Right renal pelvis (tissue), 4 donors: ENCODE measurements around the gene TUBB. TPM values are rescaled to one million over a fixed set of nuclear protein-coding genes. Genes with fewer than 3 reads are reported as not detected.

Source experiments
- DNase-seq, 4 donors: peaks; one replicate each; pipeline ENCODE4 v3.0.0-alpha.2; 2013; ENCODE audit warnings: low read depth in 4 of 4, low spot score in 3 of 4, missing footprints in 1 of 4
- polyA plus RNA-seq, 4 donors: library from polyadenylated mRNA; unstranded; fragments of 120-200 nt; gene quantifications; one replicate each; pipeline ENCODE4 v1.2.1, GENCODE V29; 2013; ENCODE audit not compliant: insufficient read length in 4 of 4

Gene TUBB
- polyA plus RNA-seq, 4 donors = 1,131 to 1,274 (median 1,215) TPM

GRCh38 chr6:30686908-30687658 lies 33.1 kb upstream of the TUBB start:
- DNase-seq = peak; percentile 72 to 81 (median 80)

GRCh38 chr6:30687659-30688431 lies 32.3 kb upstream of the TUBB start:
- no peak for DNase-seq

- no peak for DNase-seq
These were observed 31.6 kb upstream of the TUBB start for GRCh38 chr6:30688569-30688968.

DNA sequence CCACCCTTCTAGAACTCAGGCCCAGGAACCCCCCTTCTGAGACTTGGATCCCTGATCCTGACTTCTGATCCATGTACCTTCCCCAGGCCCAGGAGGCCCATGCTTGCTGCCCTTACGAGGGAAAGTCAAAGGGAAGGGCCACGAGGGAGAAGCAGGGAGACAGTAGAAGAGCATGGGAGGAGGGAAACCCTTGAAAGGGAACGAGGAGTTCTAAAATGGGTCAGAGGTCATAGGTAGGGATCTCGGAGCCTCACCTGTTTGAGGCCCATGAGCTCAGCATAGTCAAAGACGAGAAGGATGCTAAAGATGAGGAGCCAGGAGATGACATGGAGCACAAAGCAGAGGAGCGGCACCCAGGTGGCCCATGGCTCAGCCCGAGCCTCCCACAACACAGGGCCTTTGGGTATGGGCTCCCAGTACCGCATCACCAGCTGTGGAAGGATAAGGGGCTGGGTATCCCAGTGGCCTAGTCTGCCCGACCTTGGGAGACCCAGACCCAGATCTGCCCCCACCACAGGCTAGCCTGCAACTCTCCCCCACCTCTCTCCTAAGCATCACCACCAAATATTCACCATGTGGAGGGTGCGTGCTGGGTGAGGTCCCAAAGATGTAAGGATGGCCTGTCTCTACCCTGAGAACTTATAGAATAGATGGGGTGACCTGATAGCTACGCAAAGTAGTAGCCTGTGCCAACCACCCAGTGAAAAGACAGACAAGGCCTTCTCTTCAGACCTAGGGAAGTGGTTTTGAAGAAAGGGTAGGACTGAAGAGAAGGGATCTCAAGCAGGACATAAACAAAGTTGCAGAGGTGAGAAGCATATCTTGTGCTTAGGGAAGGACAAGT lies 30.9 kb upstream of the TUBB start:
- no peak for DNase-seq

GRCh38 chr6:30689985-30690384 lies 30.2 kb upstream of the TUBB start:
- DNase-seq = no peak

GRCh38 chr6:30690403-30691207 lies 29.5 kb upstream of the TUBB start, which contains the start of gene NRM:
NRM (minus strand) TSS chr6:30690984; CDS start chr6:30690974, 10 bp downstream.
- DNase-seq = peak in 3 of 4 donors; percentile 78 to 85 (median 82)

GRCh38 chr6:30691208-30691847 lies 28.8 kb upstream of the TUBB start:
- no peak for DNase-seq

DNA sequence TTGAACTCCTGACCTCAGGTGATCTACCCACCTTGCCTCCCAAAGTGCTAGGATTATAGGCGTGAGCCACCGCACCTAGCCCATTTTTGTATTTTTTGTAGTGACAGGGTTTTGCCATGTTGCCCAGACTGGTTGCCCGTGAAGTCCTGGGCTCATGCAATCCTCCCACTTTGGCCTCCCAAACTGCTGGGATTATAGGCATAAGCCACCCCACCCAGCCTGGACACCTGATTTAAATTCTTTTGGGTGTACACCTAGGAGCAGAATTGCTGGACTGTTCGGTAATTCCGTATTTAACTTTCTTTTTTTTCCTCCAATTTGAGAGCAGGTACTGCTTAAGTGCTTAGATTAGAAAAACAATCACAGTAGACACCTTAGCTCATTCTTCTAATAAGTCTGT lies 23.7 kb upstream of the TUBB start:
- no peak for DNase-seq

- no peak for DNase-seq
These were observed 19.8 kb upstream of the TUBB start for GRCh38 chr6:30700340-30700739.

- DNase-seq = no peak
These were observed 17.1 kb upstream of the TUBB start for GRCh38 chr6:30703011-30703410.

DNA sequence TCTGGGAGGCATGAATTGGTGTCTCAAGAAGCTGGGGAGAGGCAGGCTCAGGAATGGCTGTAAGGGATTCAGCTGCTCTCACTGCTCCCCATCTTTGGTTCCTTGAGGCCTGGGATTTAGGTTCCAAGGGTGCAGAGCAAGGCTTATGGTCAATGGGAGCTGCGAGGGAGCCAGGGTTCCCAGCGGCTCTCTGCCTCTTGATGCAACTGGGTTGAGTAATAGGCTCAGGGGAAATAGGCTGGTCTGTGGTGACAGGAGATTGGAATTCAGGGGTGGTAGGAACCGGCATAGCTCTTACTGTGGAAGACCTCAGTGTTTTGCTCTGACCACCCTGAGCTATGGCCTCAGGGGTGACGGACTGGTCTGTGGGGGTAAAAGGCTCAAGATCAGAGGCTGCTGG lies 16.3 kb upstream of the TUBB start:
- DNase-seq = no peak

GRCh38 chr6:30705620-30706019 lies 14.5 kb upstream of the TUBB start:
- DNase-seq = no peak

DNA sequence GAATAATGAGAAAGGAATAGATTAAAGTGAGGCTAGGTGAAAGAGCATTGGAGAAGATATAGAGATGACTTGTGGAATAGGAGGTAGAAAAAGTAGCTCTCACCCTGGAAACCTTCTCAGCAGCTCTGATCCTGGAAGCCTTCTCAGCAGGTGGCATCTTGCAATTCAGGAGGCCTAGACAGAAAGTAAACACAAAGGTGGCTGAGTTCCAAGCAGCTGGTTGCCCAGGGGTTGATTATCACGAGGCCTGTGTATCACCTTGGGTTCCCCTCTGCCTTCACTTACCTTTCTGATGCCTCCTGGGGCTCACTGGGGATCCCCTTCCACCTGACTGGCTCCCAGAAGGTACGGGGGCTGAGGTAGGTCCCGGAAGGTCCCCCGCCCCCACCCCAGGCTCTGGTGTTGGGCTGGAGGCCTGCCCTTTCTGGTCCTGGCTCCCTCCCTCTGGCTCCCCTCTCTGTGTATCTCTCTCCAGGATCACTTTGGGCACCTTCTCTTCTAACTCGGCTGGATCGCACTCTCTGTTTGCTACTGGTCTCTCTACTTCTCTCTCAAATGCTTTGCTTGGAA lies 12.8 kb upstream of the TUBB start:
- DNase-seq = no peak

DNA sequence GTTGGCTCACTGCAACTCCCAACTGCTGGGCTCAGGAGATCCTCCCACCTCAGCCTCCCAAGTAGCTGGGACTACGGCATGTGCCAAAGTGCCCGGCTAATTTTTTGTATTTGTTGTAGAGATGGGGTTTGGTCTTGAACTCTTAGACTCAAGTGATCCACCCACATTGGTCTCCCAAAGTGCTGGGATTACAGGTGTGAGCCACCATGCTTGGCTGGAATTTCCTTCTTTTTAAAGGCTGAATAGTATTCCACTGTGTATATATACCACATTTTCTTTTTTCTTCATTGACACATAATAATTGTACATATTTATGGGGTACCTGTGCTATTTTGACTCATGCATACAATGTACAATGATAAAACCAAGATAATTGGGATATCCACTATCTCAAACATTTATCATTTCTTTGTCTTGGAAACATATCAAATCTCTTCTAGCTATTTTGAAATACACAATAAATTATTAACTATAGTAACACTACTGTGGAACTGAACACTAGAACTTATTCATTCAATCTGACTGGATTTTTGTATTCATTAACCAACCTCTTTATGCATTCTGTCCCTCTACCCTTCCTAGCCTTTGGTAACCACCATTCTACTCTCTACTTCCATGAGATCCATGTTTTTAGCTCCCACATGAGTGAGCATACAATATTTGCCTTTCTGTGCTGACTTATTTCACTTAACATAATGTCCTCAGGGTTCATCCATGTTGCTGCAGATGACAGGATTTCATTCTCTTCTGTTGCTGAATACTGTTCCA lies 10.9 kb upstream of the TUBB start:
- no peak for DNase-seq

- no peak for DNase-seq
These were observed 8.3 kb upstream of the TUBB start for GRCh38 chr6:30711758-30712380.

DNA sequence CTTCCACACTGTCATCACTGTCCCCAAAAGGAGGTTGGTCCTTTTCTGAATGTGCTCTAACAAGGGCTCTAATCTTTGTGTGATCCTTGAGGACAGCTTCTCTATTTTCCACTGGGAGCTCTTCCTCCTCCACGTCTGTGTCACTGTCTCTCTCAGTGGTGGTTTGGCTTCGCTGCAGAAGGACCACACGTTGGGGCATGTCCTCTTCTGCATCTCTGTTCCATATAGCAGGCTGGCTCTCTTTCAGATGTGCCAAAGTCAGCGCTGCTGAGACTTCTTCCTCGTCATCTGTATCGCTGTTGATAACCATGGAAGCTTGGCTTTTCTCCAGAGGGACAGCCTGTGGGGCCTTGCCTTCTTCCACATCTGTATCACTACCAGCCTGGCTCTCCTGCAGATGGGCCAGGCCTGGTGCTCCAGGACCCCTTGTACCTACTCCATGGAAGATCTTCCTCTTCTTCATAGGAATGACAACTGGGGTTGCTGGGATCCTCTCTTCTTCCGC lies 7.7 kb upstream of the TUBB start:
- no peak for DNase-seq

DNA sequence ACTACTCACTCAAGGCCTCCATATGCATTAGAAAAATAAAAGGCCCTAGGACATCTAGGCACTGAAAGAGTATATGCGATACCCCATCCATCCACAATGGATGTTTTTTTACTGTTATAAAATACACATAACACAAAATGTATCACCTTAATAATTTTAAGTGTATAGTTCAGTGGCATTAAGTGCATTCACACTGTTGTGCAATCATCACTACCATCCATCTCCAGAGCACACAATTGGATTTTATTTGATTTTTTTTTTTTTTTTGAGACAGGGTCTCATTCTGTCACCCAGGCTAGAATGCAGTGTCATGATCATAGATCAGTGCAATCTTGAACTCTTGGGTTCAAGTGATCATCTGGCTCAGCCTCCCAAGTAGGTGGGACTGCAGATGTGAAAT lies 5.9 kb upstream of the TUBB start:
- DNase-seq = no peak

DNA sequence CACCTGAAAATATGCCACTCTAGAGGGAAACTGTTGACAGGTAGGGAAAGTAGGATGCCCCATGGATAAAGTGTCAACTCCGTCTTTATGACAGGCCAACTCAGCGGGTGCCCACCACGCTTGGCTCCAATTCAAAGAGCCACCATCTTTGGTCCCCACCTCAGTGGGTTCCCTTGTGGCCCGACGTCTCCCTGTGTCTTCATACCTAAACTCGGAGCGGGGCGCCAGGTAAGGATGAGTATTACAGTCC lies 3.3 kb upstream of the TUBB start:
- peak in 1 of 4 donors; percentile 29 for DNase-seq
